K562 (cell line): Measurements from ENCODE around the gene PRKCE. TPM values are rescaled to one million over a fixed set of nuclear protein-coding genes. Genes with fewer than 3 reads are reported as not detected.

Experiments
- ATAC-seq: fragments of 200-7000 bp; cut with Tn5 transposase; 3 replicates; pipeline ENCODE4 v1.9.1; 2020; ENCODE audit warnings: moderate library complexity
- BruUV-seq: library from RNA; stranded (reverse); fragments of 400-500 nt; replicated peaks from 2 replicates; lab custom pipeline; 2021; lab: Mats Ljungman, UMichigan
- CTCF ChIA-PET: fragments of 300-600 bp; formaldehyde crosslinking; extraction: SDS; loops from one replicate; lab custom pipeline; 2021; ENCODE audit warnings: low intra/inter-chr PET ratio; lab: Yijun Ruan, JAX
- POLR2A ChIA-PET: fragments of 300-600, 350-650 bp; sonication (Branson Sonifier 250); formaldehyde crosslinking; extraction: SDS; loops from one replicate; lab custom pipeline; 2021; ENCODE audit warnings: antibody characterized with exemption, inconsistent platforms; lab: Yijun Ruan, JAX
- DNase-seq, 4 experiments: peaks; one replicate each; pipeline versions ENCODE4 v3.0.0 to v3.0.0-alpha.2; 2011 to 2018; ENCODE audit warnings: low spot score in 3 of 4, mixed read lengths in 3 of 4; ENCODE audit errors: extremely low read depth in 1 of 4
- FAIRE-seq: peaks from 2 replicates; lab custom pipeline; 2011; peaks lifted over from hg19 to GRCh38; lab: Jason Lieb, UNC
- H2AFZ ChIP-seq: 2 replicates; pipeline ENCODE4 v1.6.0; 2011; ENCODE audit warnings: low read depth, low read length, control low read depth, inconsistent platforms
- H3K27ac ChIP-seq: fragments of 200-600 bp; 3 replicates; pipeline ENCODE4 v1.8.0; 2011; ENCODE audit warnings: low read depth, mild to moderate bottlenecking, control low read depth, inconsistent platforms, low read length, moderate library complexity, mixed read lengths; ENCODE audit errors: extremely low read depth
- H3K27me3 ChIP-seq, 2 experiments: fragments of 300-600 bp in 1 of 2; 2 replicates in 1 of 2; 3 replicates in 1 of 2; pipeline versions ENCODE4 v1.6.0 to v1.8.0; 2011; ENCODE audit warnings: inconsistent platforms in 2 of 2, low read length in 2 of 2, mild to moderate bottlenecking in 1 of 2, mixed read lengths in 1 of 2, moderate library complexity in 1 of 2; ENCODE audit not compliant: control insufficient read depth in 2 of 2, insufficient read depth in 2 of 2
- H3K36me3 ChIP-seq: fragments of 300-600 bp; 3 replicates; pipeline ENCODE4 v1.8.0; 2011; ENCODE audit warnings: mild to moderate bottlenecking, low read length, inconsistent platforms; ENCODE audit not compliant: control insufficient read depth, insufficient read depth
- H3K4me1 ChIP-seq, 2 experiments: fragments of 200-600 bp in 1 of 2; replicated peaks in 1 of 2; 2 replicates in 1 of 2; 3 replicates in 1 of 2; pipeline versions ENCODE4 v1.5.1 to v1.8.0; 2011; ENCODE audit warnings: inconsistent platforms in 2 of 2, low read length in 2 of 2, mild to moderate bottlenecking in 1 of 2, mixed read lengths in 1 of 2, moderate library complexity in 1 of 2; ENCODE audit not compliant: control insufficient read depth in 2 of 2, insufficient read depth in 2 of 2
- H3K4me2 ChIP-seq: 2 replicates; pipeline ENCODE4 v1.6.1; 2011; ENCODE audit warnings: low read length, control low read depth, inconsistent platforms, mixed read lengths; ENCODE audit not compliant: insufficient read depth
- H3K4me3 ChIP-seq: fragments of 200-600 bp; sonication (generic), shearing (Covaris generic); 2 replicates; pipeline ENCODE4 v1.5.1; 2016; ENCODE audit warnings: control low read depth, inconsistent platforms
- H3K79me2 ChIP-seq: fragments of 200-600 bp; 3 replicates; pipeline ENCODE4 v1.8.0; 2011; ENCODE audit warnings: low read length, inconsistent platforms; ENCODE audit not compliant: control insufficient read depth, insufficient read depth
- H3K9ac ChIP-seq, 2 experiments: 2 replicates each; pipeline versions ENCODE4 v1.6.0 to v1.6.1; 2011; ENCODE audit warnings: low read depth in 2 of 2, low read length in 2 of 2, control low read depth in 1 of 2, inconsistent platforms in 1 of 2, mild to moderate bottlenecking in 1 of 2, mixed read lengths in 1 of 2; ENCODE audit not compliant: insufficient read depth in 1 of 2
- H3K9me1 ChIP-seq: one replicate; pipeline ENCODE4 v1.6.0; 2011; ENCODE audit warnings: inconsistent platforms, mild to moderate bottlenecking, low read length, moderate library complexity; ENCODE audit not compliant: control insufficient read depth, insufficient read depth
- H3K9me3 ChIP-seq: replicated peaks from 2 replicates; pipeline ENCODE4 v1.5.1; 2011; ENCODE audit warnings: low read depth, low read length, inconsistent platforms; ENCODE audit not compliant: control insufficient read depth, insufficient read depth
- H4K20me1 ChIP-seq: replicated peaks from 2 replicates; pipeline ENCODE4 v1.6.1; 2011; ENCODE audit warnings: low read length, inconsistent platforms, mixed read lengths; ENCODE audit not compliant: control insufficient read depth, insufficient read depth
- AFF1 ChIP-seq, 2 experiments: fragments of 450-650 bp; IDR thresholded peaks; 2 replicates each; pipeline ENCODE4 v1.6.1; 2018; ENCODE audit warnings: mild to moderate bottlenecking in 2 of 2, low read depth in 1 of 2; ENCODE audit not compliant: partially characterized antibody in 2 of 2
- ATF7 ChIP-seq: fragments of 450-650 bp; IDR thresholded peaks from 2 replicates; pipeline ENCODE4 v1.7.1; 2014; ENCODE audit warnings: mild to moderate bottlenecking, moderate library complexity
- CBFA2T2 ChIP-seq: fragments of 450-650 bp; conservative IDR thresholded peaks from 2 replicates; pipeline ENCODE4 v1.6.1; 2017; ENCODE audit warnings: mild to moderate bottlenecking
- EP300 ChIP-seq: IDR thresholded peaks from 2 replicates; pipeline ENCODE4 v1.6.1; 2012; ENCODE audit warnings: low read length, improper control_type of control experiment
- ESRRA ChIP-seq: fragments of 450-650 bp; IDR thresholded peaks from 2 replicates; pipeline ENCODE4 v1.6.1; 2014; ENCODE audit warnings: low read depth, mild to moderate bottlenecking, moderate library complexity, borderline replicate concordance
- FOXK1 ChIP-seq: sonication (generic); formaldehyde crosslinking; IDR thresholded peaks from 2 replicates; pipeline ENCODE4 v1.8.0; 2022; ENCODE audit warnings: missing genetic modification reagents, mild to moderate bottlenecking, borderline replicate concordance
- GATA2 ChIP-seq: sonication (generic); formaldehyde crosslinking; IDR thresholded peaks from 2 replicates; pipeline ENCODE4 v1.4.0; 2020; ENCODE audit warnings: mild to moderate bottlenecking, missing genetic modification reagents
- MAZ ChIP-seq, 2 experiments: fragments of 450-650 bp in 1 of 2; sonication (generic) in 1 of 2; formaldehyde crosslinking; IDR thresholded peaks in 1 of 2; conservative IDR thresholded peaks in 1 of 2; 2 replicates each; pipeline versions ENCODE4 v1.4.0 to v1.5.0; 2020; ENCODE audit warnings: mild to moderate bottlenecking in 1 of 2, missing genetic modification reagents in 1 of 2
- POLR3A ChIP-seq: IDR thresholded peaks from 2 replicates; pipeline ENCODE4 v1.6.1; 2011; ENCODE audit warnings: borderline replicate concordance, mild to moderate bottlenecking, moderate library complexity; ENCODE audit not compliant: insufficient read length, insufficient read depth; ENCODE audit errors: extremely low read depth
- SIRT6 ChIP-seq: IDR thresholded peaks from one replicate; pipeline ENCODE4 v1.6.1; 2012; ENCODE audit warnings: low read depth, mild to moderate bottlenecking, control low read depth, inconsistent platforms, low read length, moderate library complexity
- SMARCA4 ChIP-seq: fragments of 450-650 bp; IDR thresholded peaks from 2 replicates; pipeline ENCODE4 v1.6.1; 2016
- TEAD4 ChIP-seq, 2 experiments: sonication (generic) in 1 of 2; formaldehyde crosslinking in 1 of 2; IDR thresholded peaks; 2 replicates each; pipeline versions ENCODE4 v1.6.1 to v1.8.0; 2012 to 2022; ENCODE audit warnings: borderline replicate concordance in 1 of 2, inconsistent platforms in 1 of 2, low read length in 1 of 2, mild to moderate bottlenecking in 1 of 2, missing genetic modification reagents in 1 of 2
- ZMIZ1 ChIP-seq, 2 experiments: fragments of 150-350 bp in 1 of 2; IDR thresholded peaks; 2 replicates each; pipeline ENCODE4 v1.6.1; 2012 to 2016; ENCODE audit warnings: low read depth in 2 of 2, low read length in 2 of 2, mild to moderate bottlenecking in 1 of 2, moderate library complexity in 1 of 2
- WGBS: fragments of 100-300 bp; shearing (Covaris generic); methylation state at CpG from one replicate; pipeline ENCODE4 v1.1.6; 2016; ENCODE audit warnings: low coverage, mixed read lengths; ENCODE audit not compliant: insufficient coverage; ENCODE audit errors: missing lambda C conversion rate; 5-methylcytosine and 5-hydroxymethylcytosine counted together
- in situ Hi-C: fragments of 300-500 bp; cut with MboI; formaldehyde crosslinking; loops from 4 replicates; pipeline ENCODE4 v1.15.0; 2018; ENCODE audit warnings: inconsistent platforms, mixed read lengths
- intact Hi-C: fragments of 100-400 bp; cut with micrococcal nuclease; formaldehyde crosslinking; loops from 2 replicates; pipeline ENCODE4 v1.14.2; 2022
- polyA plus RNA-seq, 8 experiments: library from polyadenylated mRNA; depleted of rRNA in 4 of 8; stranded (reverse) in 5 of 8; unstranded in 3 of 8; fragments of >200 nt; fragmentation: Nextera tagmentation in 2 of 8; fragmentation: Illumina TruSeq in 1 of 8; extraction: Ambion mirVana in 2 of 8; extraction: Trizol in 1 of 8; gene quantifications; 2 replicates each; pipeline versions ENCODE4 v1.2.1 to v1.2.3, GENCODE V29; 2011 to 2014; ENCODE audit warnings: inconsistent platforms in 1 of 8, missing spikeins in 1 of 8
- total RNA-seq, 7 experiments: library from RNA; depleted of rRNA in 6 of 7; stranded (reverse); fragments of >200 nt in 6 of 7; fragmentation: Illumina TruSeq in 2 of 7; extraction: Trizol in 2 of 7; gene quantifications; 2 replicates each; pipeline versions ENCODE4 v1.2.1 to v1.2.3, GENCODE V29; 2011 to 2021; ENCODE audit warnings: low replicate concordance in 1 of 7

The PRKCE gene
- total and polyA plus RNA-seq, 9 of the 15 experiments (the other 6 are each of a cell fraction or from before 2014, with no cell fraction given) = 0.06 to 1.0 (median 0.22) TPM; not detected in 1

- BruUV-seq = no TSS peak
- Histone ChIP-seq H3K9ac (no peak overlapping the region), H3K27me3 (peaks cover 18 to 24% of the 10 kb centered on the region in 2 experiments; a peak in 4 of 5 replicates), H3K9me1 (no peaks in the 10 kb centered on the region), H3K9me3 (no peaks in the 10 kb centered on the region), H3K4me3 (no peak overlapping the region), H3K27ac (no peak overlapping the region), H3K36me3 (no peaks in the 10 kb centered on the region), H3K79me2 (no peaks in the 10 kb centered on the region), H2AFZ (no peak overlapping the region), H3K4me1 (no peaks in the 10 kb centered on the region), H3K4me2 (no peak overlapping the region), H4K20me1 (no peaks in the 10 kb centered on the region; the same call in 1 of the 2 replicates)
- WGBS = under 1% methylated on average over 8 of the region's 8 CpGs
- no peak for FAIRE-seq
- ChIA-PET POLR2A (no interaction called here), CTCF (no interaction called here)
- peak in 3 of 4 experiments; percentile 15 to 27 (median 15) for DNase-seq
- 0 out of 3 replicates have a peak, but pooled peaks have one; percentile 35 for ATAC-seq
- in situ Hi-C loops (no loop called here), intact Hi-C loops (no loop called here)
- no peak for TF ChIP-seq POLR3A
- no peak for TF ChIP-seq SIRT6
- TF ChIP-seq ATF7 = peak; percentile 61
- no peak for TF ChIP-seq ZMIZ1 (IDR thresholded peaks at IDR 0.05; ENCODE audit: low read depth in 2 of 2, low read length in 2 of 2)
- TF ChIP-seq FOXK1 (CRISPR knock-in tag) = no peak
- peak; percentile 22; the same call in 1 of the 2 replicates for TF ChIP-seq EP300
- TF ChIP-seq TEAD4 (IDR thresholded peaks at IDR 0.05; ENCODE audit: low read length) = peak; percentile 46; the same call in 1 of the 2 replicates
- no peak for TF ChIP-seq TEAD4 (CRISPR knock-in tag; IDR thresholded peaks at IDR 0.05; ENCODE audit: borderline replicate concordance)
- TF ChIP-seq AFF1 (IDR thresholded peaks at IDR 0.05; ENCODE audit: low read depth in 1 of 2, partially characterized antibody in 2 of 2) = no peak
- no peak for TF ChIP-seq MAZ (CRISPR knock-in tag; conservative IDR thresholded peaks at IDR 0.05 in 1 of 2, IDR thresholded peaks at IDR 0.05 in 1 of 2)
- TF ChIP-seq SMARCA4 = peak; percentile 28; the same call in 1 of the 2 replicates
- TF ChIP-seq CBFA2T2 = peak; percentile 29; the same call in 1 of the 2 replicates
- TF ChIP-seq ESRRA = peak; percentile 89; the same call in 1 of the 2 replicates
- peak; percentile 38; the same call in 1 of the 2 replicates for TF ChIP-seq GATA2 (CRISPR knock-in tag)
Measured at GRCh38 chr2:46134531-46135227, 483.2 kb downstream of the PRKCE start.
